ENCODE data around the gene CTBP2.

CTBP2 gene

GRCh38 chr10:125041856-125042506 lies 118.4 kb downstream of the CTBP2 start:
- no peak for DNase-seq (ENCODE audit: low spot score)

- DNase-seq (ENCODE audit: low spot score) = no peak
These were observed 121.0 kb downstream of the CTBP2 start for GRCh38 chr10:125039354-125039769.

GRCh38 chr10:125038637-125039036 lies 121.7 kb downstream of the CTBP2 start:
- DNase-seq (ENCODE audit: low spot score) = no peak

- DNase-seq (ENCODE audit: low spot score) = no peak
These were observed 123.1 kb downstream of the CTBP2 start for GRCh38 chr10:125037145-125037877.

GRCh38 chr10:125035588-125036295 lies 124.6 kb downstream of the CTBP2 start:
- DNase-seq (ENCODE audit: low spot score) = no peak

GRCh38 chr10:125035136-125035535 lies 125.2 kb downstream of the CTBP2 start:
- no peak for DNase-seq (ENCODE audit: low spot score)

GRCh38 chr10:125034675-125035074 lies 125.7 kb downstream of the CTBP2 start:
- no peak for DNase-seq (ENCODE audit: low spot score)

GRCh38 chr10:125033146-125033924 lies 127.0 kb downstream of the CTBP2 start:
- no peak for DNase-seq (ENCODE audit: low spot score)

- DNase-seq (ENCODE audit: low spot score) = no peak
These were observed 127.8 kb downstream of the CTBP2 start for GRCh38 chr10:125032474-125033020.

- no peak for DNase-seq (ENCODE audit: low spot score)
These were observed 129.7 kb downstream of the CTBP2 start for GRCh38 chr10:125030567-125031197.

- DNase-seq (ENCODE audit: low spot score) = no peak
These were observed 130.7 kb downstream of the CTBP2 start for GRCh38 chr10:125029584-125030242.

GRCh38 chr10:125027871-125028869 lies 132.2 kb downstream of the CTBP2 start:
- no peak for DNase-seq (ENCODE audit: low spot score)

GRCh38 chr10:125026974-125027735 lies 133.2 kb downstream of the CTBP2 start:
- DNase-seq (ENCODE audit: low spot score) = no peak

- no peak for DNase-seq (ENCODE audit: low spot score)
These were observed 134.1 kb downstream of the CTBP2 start for GRCh38 chr10:125026036-125026931.

GRCh38 chr10:125025341-125025740 lies 135.0 kb downstream of the CTBP2 start:
- no peak for DNase-seq (ENCODE audit: low spot score)

- DNase-seq (ENCODE audit: low spot score) = no peak
These were observed 135.7 kb downstream of the CTBP2 start for GRCh38 chr10:125024497-125025234.

GRCh38 chr10:125023862-125024496 lies 136.4 kb downstream of the CTBP2 start:
- no peak for DNase-seq (ENCODE audit: low spot score)
